Thyroid gland (tissue), 4 donors: Measurements from ENCODE around the gene GOLGA5. TPM values are rescaled to one million over a fixed set of nuclear protein-coding genes. Genes with fewer than 3 reads are reported as not detected.

Source experiments
- DNase-seq, 2 donors: peaks; one replicate each; pipeline ENCODE4 v3.0.0-alpha.2; 2019
- H3K27ac ChIP-seq, 3 donors: fragments of 200-600 bp; sonication (generic); 1 replicate in 2 of 3; 2 replicates in 1 of 3; pipeline ENCODE4 v1.5.1; 2016 to 2019; ENCODE audit warnings: mild to moderate bottlenecking in 1 of 3, moderate library complexity in 1 of 3
- H3K27me3 ChIP-seq: fragments of 200-600 bp; sonication (generic); one replicate; pipeline ENCODE4 v1.5.1; 2019
- H3K36me3 ChIP-seq, 2 donors: fragments of 200-600 bp; sonication (generic); one replicate each; pipeline ENCODE4 v1.5.1; 2016 to 2019
- H3K4me1 ChIP-seq, 2 donors: fragments of 200-600 bp; sonication (generic); one replicate each; pipeline ENCODE4 v1.5.1; 2017 to 2019
- H3K4me3 ChIP-seq, 3 donors: fragments of 200-600 bp; sonication (generic); replicated peaks in 1 of 3; 1 replicate in 2 of 3; 2 replicates in 1 of 3; pipeline ENCODE4 v1.5.1; 2016; ENCODE audit warnings: mild to moderate bottlenecking in 1 of 3
- H3K9me3 ChIP-seq: fragments of 200-600 bp; sonication (generic); one replicate; pipeline ENCODE4 v1.5.1; 2017
- CTCF ChIP-seq, 6 experiments: fragments of 200-600 bp in 3 of 6; fragments of 450-650 bp in 3 of 6; sonication (generic) in 3 of 6; IDR thresholded peaks; one replicate each; pipeline ENCODE4 v1.5.1; 2016 to 2019; ENCODE audit warnings: antibody characterized with exemption in 6 of 6, mild to moderate bottlenecking in 2 of 6, inconsistent platforms in 1 of 6, moderate library complexity in 1 of 6
- POLR2A ChIP-seq, 2 donors: fragments of 450-650 bp; IDR thresholded peaks; one replicate each; pipeline ENCODE4 v1.6.1; 2017; ENCODE audit warnings: antibody characterized with exemption in 2 of 2, mild to moderate bottlenecking in 2 of 2, moderate library complexity in 1 of 2
- WGBS, 2 donors: methylation state at CpG; one replicate each; pipeline ENCODE4 v1.1.5; 2017; 5-methylcytosine and 5-hydroxymethylcytosine counted together
- intact Hi-C: fragments of 100-400 bp; cut with DNase I; formaldehyde crosslinking; loops from one replicate; pipeline ENCODE4 v1.15.1; 2023
- total RNA-seq, 4 donors: library from RNA; depleted of rRNA; stranded (reverse); fragments of >200 nt; gene quantifications; one replicate each; pipeline ENCODE4 v1.2.3, GENCODE V29; 2016

The GOLGA5 gene
- total RNA-seq, 4 donors from 2014 or later, result 54.5 to 58.2 (median 57.6) TPM

GRCh38 chr14:92832137-92832700 lies 38.1 kb downstream of the GOLGA5 start:
- Histone ChIP-seq H3K9me3 (no peaks in the 10 kb centered on the region), H3K4me3 (no peak overlapping the region), H3K4me1 (no peaks in the 10 kb centered on the region), H3K36me3 (peaks cover 44 to 60% of the 10 kb centered on the region in 2 donors), H3K27ac (no peak overlapping the region), H3K27me3 (no peaks in the 10 kb centered on the region)
- no peak for DNase-seq
- intact Hi-C loops, result no loop called here
- TF ChIP-seq POLR2A (IDR thresholded peaks at IDR 0.05), result no peak
- TF ChIP-seq CTCF (IDR thresholded peaks at IDR 0.05), result no peak
- WGBS, 2 donors, result 43 to 56% methylated on average over 7 of the region's 7 CpGs

GRCh38 chr14:92841930-92842329 lies 47.8 kb downstream of the GOLGA5 start:
- intact Hi-C loops, result no loop called here
- WGBS, 2 donors, result 91 to 95% methylated on average over 4 of the region's 4 CpGs
- DNase-seq, result no peak
- Histone ChIP-seq H3K4me3 (no peak overlapping the region), H3K36me3 (peaks cover 26 to 37% of the 10 kb centered on the region in 2 donors), H3K27me3 (no peaks in the 10 kb centered on the region), H3K27ac (no peak overlapping the region), H3K4me1 (no peaks in the 10 kb centered on the region), H3K9me3 (no peaks in the 10 kb centered on the region)
- TF ChIP-seq CTCF (IDR thresholded peaks at IDR 0.05) (no peak), POLR2A (IDR thresholded peaks at IDR 0.05) (no peak)

- H3K9me3 ChIP-seq, result no peaks in the 10 kb centered on the region
- 93 to 94% methylated on average over 4 of the region's 4 CpGs for WGBS, 2 donors
- TF ChIP-seq CTCF (IDR thresholded peaks at IDR 0.05) (no peak), POLR2A (IDR thresholded peaks at IDR 0.05) (no peak)
- no peak overlapping the region for H3K4me3 ChIP-seq
- H3K36me3 ChIP-seq, result peaks cover 9 to 15% of the 10 kb centered on the region in 2 donors
- no peak overlapping the region for H3K27ac ChIP-seq
- H3K4me1 ChIP-seq, result no peaks in the 10 kb centered on the region
- H3K27me3 ChIP-seq, result no peaks in the 10 kb centered on the region
- intact Hi-C loops, result no loop called here
- no peak for DNase-seq
These were observed 50.1 kb downstream of the GOLGA5 start for GRCh38 chr14:92844204-92844603.

GRCh38 chr14:92846162-92846897 lies 52.2 kb downstream of the GOLGA5 start:
- H3K27ac ChIP-seq, result no peak overlapping the region
- no peaks in the 10 kb centered on the region for H3K27me3 ChIP-seq
- H3K4me1 ChIP-seq, result no peaks in the 10 kb centered on the region
- intact Hi-C loops, result no loop called here
- no peak for TF ChIP-seq POLR2A (IDR thresholded peaks at IDR 0.05)
- no peak for TF ChIP-seq CTCF (IDR thresholded peaks at IDR 0.05)
- DNase-seq, result no peak
- no peaks in the 10 kb centered on the region for H3K9me3 ChIP-seq
- H3K36me3 ChIP-seq, result no peaks in the 10 kb centered on the region
- 84 to 93% methylated on average over 2 of the region's 2 CpGs for WGBS, 2 donors
- no peak overlapping the region for H3K4me3 ChIP-seq

GRCh38 chr14:92847278-92847677 lies 53.2 kb downstream of the GOLGA5 start:
- WGBS, 2 donors, result 68% methylated on average over 6 of the region's 6 CpGs
- intact Hi-C loops, result no loop called here
- TF ChIP-seq CTCF (IDR thresholded peaks at IDR 0.05) (no peak), POLR2A (IDR thresholded peaks at IDR 0.05) (no peak)
- DNase-seq, result no peak
- no peak overlapping the region for H3K4me3 ChIP-seq
- H3K27me3 ChIP-seq, result no peaks in the 10 kb centered on the region
- no peaks in the 10 kb centered on the region for H3K9me3 ChIP-seq
- no peak overlapping the region for H3K27ac ChIP-seq
- H3K4me1 ChIP-seq, result no peaks in the 10 kb centered on the region
- no peaks in the 10 kb centered on the region for H3K36me3 ChIP-seq
